ENCODE results near the gene DDX19B. TPM values are rescaled to one million over a fixed set of nuclear protein-coding genes. Genes with fewer than 3 reads are reported as not detected.

DDX19B gene
- polyA plus RNA-seq, 3 donors = 31.4 to 38.1 (median 34.8) TPM

Other genes with a start within 250 kb of the DDX19B start
- 10 to 100 TPM; 32.8 to 63.3 (median 47.5) TPM for gene PDPR, start 184.9 kb upstream of the DDX19B start, polyA plus RNA-seq (ENCODE audit: insufficient read length in 3 of 3)
- gene CLEC18C, start 125.4 kb upstream of the DDX19B start, polyA plus RNA-seq (ENCODE audit: insufficient read length in 3 of 3) = 10 to 100 TPM; 65.8 to 87.1 (median 71.1) TPM
- 10 to 100 TPM; 13.6 to 18.5 (median 17.6) TPM for gene EXOSC6, start 47.2 kb upstream of the DDX19B start, polyA plus RNA-seq (ENCODE audit: insufficient read length in 3 of 3)
- 10 to 100 TPM; 82.5 to 95.4 (median 83.2) TPM for gene AARS1, start 9.7 kb upstream of the DDX19B start, polyA plus RNA-seq (ENCODE audit: insufficient read length in 3 of 3)
- gene DDX19A, start 47.7 kb downstream of the DDX19B start, polyA plus RNA-seq (ENCODE audit: insufficient read length in 3 of 3) = 10 to 100 TPM; 42.7 to 52.6 (median 50.8) TPM
- 10 to 100 TPM; 28.2 to 29.7 (median 28.5) TPM for gene ST3GAL2, start 139.9 kb downstream of the DDX19B start, polyA plus RNA-seq (ENCODE audit: insufficient read length in 3 of 3)
- gene FCSK, start 155.4 kb downstream of the DDX19B start, polyA plus RNA-seq (ENCODE audit: insufficient read length in 3 of 3) = 10 to 100 TPM; 14.6 to 22.7 (median 21.4) TPM
- 10 to 100 TPM; 66.2 to 78.8 (median 75.4) TPM for gene COG4, start 224.4 kb downstream of the DDX19B start, polyA plus RNA-seq (ENCODE audit: insufficient read length in 3 of 3)
- 100 to 1,000 TPM; 372 to 405 (median 381) TPM for gene SF3B3, start 224.6 kb downstream of the DDX19B start, polyA plus RNA-seq (ENCODE audit: insufficient read length in 3 of 3)